ENCODE data around the gene MZT2B.
"Not testable (repeated sequence)": the region's sequence is repeated elsewhere in the genome, so short reads cannot be mapped to it uniquely, and the experiment has no call there.

The MZT2B gene

DNA sequence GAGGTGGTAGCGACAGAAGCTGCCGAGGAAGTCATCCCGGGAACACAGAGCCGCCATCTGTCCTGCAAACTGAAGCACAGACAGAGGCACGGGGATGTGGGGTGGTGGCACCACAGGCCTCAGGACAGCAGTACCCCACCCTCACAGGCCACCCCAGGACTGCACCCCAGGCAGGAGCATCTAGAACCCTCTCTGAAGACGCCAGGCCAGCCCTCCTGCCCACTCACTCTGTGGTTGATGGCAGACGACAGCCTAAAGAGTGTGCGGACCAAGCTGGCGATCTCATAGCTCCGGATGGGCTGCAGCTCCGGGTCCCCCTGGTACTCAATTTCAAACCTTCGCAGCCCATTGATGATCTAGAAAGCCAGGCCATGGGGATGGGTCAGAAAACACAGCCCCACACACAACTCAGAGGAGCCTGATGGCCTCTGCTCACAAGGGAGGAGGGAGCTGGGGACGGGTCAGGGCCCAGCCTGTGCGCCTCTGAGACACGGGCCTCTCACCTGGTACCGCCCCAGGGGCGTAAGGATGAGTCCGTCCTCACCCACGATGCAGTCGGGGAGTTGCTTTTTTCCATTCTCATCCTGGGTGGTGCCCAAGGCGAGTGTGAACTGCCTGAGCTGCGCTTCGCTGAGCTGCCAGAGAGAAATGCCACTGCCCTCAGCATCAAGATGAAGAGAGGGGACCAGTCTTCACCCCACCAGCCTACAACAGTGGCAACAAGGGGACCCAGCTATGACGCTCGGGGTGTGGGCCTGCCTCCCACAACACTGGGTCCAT lies 29.1 kb upstream of the MZT2B start:
- no peak for DNase-seq (ENCODE audit: low spot score)

DNA sequence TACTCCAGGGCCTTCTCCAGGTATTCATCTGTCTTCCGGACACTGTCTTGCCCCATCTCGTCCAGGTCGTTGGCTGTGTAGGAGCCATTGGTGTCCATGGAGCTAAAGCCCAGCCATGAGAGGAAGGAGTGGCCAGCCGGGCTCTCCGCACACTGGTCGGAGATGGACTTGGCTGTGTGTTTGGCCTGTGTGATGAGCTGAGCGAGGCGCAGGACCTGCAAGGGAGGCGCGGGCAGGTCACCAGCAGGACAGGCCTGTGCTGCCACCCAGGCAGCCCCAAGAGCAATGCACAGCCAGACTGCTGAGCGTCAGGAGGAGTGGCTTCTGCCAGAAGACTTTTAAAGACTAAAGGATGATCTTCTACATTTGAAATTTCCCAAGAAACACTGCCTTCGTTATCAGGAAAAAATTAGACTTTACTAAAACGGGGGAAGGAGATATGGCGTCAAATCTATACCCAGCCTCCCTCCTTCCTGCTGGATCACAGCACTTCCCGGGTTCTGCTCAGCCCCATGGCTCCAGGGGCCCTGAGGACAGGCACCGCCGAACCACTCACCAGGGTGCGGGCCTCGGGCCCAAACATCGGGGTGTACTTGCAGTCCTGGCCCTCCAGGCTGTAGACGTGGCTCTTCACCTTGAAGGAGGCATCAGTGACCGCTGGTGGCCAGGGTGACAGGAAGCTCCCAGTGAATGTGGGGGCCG lies 28.2 kb upstream of the MZT2B start:
- DNase-seq (ENCODE audit: low spot score) = not testable (repeated sequence)

DNA sequence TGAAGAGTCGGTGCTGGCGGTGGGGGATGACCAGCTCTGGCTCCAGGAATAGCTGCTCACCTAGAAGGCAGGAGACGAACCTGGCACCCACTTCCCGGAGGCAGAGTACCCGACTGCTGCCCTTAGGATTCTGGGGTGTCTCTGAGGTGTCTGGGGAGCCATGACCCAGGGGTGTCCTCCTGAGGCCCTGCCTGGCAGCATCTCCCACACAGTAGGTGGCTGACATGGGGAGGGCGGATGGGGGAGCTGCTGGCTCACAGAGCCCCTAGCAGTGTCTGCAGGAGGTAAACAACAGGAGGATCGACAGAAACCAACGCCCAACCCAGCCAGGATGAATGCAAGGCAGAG lies 27.7 kb upstream of the MZT2B start:
- DNase-seq (ENCODE audit: low spot score) = not testable (repeated sequence)

DNA sequence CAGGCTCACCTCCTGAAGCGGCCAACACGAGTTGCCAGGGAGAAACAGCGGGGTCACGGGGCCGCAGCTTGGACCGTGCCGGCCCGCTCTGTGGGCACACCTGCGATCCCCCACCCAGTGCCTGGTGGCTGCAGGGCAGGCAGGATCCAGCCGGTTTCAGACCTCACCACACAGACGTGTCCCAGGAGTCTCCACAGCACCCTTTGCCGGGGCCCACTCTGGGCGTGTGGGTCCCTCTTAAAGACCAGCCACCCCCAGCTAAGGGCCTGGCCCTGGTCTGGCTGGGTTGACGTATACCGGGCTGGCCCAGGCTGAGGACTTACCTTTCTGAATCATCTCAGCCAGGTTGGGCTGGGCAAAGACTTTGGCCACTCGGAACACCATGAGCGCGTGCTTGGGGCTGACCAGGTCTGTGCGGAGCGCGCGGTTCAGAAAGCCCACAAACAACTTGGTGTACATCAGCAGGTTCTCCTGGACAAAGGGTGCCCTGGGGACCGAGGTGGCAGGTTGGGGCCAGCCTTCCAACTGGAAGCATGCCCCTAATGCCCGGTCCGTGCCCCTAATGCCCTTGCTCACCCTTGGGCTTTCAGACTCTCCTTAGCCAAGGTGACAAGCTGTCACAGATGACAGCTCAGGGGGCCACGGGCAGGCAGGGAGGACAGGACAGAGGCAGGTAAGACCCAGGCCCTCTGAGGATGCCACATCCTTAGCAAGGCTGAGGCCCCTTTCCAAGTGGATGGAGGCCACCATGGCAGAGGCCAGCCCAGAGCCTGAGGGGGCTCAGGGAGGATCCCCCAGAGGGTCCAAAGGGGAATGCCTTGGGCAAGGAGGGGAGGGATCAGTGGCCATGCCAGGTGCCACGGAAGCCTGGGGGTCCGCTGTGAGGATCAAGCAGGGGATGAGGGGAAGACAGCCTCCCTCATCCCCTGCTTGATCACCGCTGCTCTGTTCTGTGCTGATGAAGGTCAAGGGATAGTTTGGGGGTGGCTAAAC lies 27.0 kb upstream of the MZT2B start:
- DNase-seq (ENCODE audit: low spot score) = no peak

DNA sequence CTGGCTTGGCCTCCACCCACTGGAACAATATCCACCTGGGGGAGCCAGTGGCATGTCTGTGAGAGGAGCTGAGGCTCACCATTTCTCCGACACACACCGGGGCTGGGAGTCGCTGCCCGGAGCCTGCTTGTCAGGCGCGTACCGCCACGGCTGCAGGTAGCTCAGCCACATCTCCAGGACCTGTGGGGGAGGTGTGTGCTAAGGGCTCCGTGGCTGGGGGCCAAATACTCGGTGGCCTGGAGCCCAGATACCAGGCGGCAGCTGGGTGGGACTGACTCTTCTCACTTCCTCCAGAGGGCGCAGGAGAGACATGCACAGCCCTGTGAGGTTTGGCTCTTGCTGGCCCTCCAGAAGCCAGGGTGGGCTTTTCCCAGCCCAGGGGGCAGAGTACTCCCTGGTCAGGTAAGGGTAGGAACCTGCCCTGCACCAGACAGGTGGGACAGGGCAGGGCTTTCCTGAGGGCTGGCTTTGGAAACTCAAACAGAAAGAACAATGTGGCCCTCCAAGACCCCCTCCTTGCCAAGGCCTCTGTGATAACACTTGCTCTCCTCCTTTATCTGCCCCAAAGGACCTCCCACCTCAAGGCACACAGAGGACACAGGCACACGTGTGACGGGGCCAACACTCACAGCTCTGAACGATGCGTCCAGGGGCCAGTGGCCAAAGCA lies 26.0 kb upstream of the MZT2B start:
- peak; percentile 31 for DNase-seq (ENCODE audit: low spot score)

DNA sequence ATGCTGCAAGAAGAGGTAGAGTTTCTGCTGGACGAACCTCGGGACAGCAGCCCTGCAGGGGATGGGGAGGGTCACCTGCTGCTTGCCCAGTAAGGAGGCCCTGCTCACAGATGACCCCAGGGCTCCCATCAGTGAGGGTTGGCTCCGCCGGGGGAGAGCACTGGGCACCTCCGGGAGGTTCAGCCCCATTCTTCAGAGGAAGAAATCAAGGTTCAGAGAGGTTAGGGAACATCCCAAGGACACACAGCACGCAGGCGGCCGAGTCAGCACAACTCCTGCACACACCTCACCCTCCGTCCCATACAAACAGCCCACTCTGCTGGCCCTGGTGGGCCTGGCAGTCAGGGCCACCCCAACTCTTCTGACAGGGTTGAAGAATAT lies 25.4 kb upstream of the MZT2B start:
- no peak for DNase-seq (ENCODE audit: low spot score)

DNA sequence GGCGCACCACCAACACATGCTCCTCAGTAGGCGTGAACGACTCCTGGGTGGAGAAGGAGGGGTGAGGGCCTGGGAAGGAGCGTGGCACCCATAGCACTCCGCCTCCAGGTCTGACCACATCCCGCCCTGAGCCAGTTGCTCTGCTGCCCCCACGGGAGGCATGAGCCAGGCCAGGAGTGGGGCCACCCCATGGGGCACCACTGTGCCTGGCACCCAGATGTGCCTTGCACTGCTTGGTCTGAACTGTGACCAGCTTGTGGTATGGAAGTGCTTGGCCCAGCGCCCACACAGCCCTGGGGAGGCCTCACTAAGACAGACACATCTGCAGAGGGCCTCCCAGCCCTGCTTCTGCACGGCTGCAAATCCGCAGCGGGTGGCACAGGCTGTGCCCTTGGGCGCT lies 24.7 kb upstream of the MZT2B start:
- DNase-seq (ENCODE audit: low spot score) = not testable (repeated sequence)

DNA sequence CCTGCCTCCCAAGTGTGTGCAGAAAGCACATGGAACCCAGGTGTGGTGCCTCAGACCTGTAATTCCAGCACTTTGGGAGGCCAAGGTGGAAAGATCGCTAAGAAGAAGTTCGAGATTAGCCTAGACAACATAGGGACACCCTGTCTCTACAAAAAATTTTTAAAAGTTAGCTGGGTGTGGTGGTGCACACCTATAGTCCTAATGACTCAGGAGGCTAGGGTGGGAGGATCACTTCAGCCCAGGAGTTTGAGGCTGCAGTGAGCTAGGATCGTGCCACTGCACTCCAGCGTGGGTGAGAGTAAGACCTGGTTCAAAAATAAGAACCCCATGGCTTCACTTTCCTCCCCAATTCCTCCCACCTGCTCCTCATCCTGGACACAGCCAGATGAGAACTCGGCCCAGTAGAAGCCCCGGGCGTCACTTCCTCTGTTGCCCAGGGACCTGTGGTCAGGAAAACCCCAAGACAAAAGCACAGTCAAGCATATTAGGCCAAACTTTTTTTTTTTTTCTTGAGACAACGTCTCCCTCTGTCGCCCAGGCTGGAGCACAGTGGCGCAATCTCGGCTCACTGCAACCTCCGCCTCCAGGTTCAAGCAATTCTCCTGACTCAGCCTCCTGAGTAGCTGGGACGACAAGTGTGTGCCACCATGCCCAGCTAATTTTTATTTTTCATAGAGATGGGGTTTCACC lies 24.1 kb upstream of the MZT2B start:
- not testable (repeated sequence) for DNase-seq (ENCODE audit: low spot score)

DNA sequence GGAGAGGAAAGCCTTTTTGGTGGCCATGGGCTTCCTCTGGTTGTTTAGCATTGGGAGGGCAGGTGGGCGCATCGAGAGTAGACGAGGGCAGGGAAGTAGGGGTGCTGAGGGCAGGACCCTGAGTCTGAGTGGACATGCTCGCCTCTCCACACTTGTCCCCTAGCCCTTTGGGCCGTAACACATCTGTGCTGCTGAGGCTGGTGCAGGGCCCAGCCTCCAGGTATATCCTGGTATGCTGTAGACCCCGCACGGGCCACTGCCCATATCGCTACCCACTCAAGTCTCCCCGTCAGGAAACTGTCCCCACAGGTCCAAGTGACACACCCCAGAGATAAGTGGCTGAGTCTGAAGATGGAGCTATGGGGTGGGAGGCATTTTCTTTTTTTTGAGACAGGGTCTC lies 23.4 kb upstream of the MZT2B start:
- no peak for DNase-seq (ENCODE audit: low spot score)

DNA sequence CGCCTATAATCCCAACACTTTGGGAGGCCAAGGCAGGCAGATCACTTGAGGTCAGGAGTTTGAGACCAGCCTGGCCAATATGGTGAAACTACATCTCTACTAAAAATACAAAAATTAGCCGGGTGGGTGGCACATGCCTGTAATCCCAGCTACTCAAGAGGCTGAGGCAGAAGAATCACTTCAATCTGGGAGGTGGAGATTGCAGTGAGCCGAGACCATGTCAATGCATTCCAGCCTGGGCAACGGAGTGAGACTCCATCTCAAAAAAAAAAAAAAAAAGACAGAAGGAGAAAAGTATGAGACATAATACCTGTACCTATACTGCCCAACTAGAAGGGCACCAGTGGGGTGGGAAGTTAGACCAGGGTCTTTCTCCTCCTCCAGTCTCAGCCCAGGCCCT lies 22.7 kb upstream of the MZT2B start:
- DNase-seq (ENCODE audit: low spot score) = not testable (repeated sequence)

DNA sequence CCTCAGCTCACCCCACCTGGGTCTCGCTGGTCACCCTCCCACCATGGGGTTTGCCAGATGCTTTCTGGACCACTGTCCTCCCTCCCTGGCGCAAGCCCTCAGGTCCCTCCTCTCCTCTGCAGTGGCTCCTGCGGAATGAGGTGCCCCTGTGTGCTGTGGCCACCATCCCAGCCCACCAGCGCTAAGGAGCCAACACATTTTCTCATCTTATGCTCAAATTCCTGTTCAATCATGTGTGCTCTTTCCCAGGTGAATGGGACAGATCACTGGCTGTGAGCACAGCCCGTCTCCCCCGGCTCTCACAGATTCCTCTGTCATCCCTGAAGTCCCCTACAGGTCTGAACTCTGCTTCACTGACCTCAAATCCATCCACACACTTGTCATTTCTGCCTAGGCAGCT lies 21.9 kb upstream of the MZT2B start:
- no peak for DNase-seq (ENCODE audit: low spot score)

DNA sequence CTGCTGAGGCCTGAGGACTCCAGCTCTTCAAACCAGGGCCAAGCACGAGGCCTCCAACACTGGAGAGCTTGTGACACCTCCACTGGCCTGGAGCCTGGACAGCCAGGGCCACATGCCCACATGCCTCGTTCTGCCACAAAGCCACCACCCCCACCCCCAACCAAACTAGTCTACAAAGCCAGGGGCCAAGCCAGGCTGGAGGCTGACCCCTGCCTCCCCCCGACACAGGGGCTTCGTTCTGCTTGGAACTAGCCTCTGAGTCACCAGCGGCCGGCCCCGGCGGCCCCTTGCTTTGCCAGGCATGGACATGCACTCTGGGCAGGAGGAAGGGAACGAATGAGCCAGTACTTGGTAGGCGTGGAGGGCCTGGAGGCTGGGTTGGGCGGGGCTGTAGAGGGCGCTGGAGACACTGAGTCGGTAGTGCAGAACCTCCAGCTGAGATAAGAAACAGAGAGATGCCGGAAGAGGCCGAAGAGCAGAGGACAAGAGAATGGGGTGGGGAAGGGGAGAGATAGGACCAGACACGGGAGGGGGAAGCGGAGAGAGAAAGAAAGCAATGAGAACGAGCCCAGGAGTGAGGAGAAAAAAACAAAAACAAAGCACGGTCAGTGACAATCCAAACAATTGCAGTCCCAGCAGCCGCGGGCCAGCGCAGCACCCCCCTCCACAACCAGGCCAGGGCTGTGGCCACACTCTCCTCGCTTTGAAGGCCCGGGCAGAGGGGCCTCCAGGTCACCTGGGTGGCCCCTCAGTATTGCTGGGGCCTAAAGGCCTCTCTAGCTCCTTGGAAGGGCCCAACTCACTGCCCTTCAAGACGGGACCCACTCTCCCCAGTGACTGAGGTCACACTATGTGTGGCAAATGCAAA lies 21.0 kb upstream of the MZT2B start:
- not testable (repeated sequence) for DNase-seq (ENCODE audit: low spot score)

DNA sequence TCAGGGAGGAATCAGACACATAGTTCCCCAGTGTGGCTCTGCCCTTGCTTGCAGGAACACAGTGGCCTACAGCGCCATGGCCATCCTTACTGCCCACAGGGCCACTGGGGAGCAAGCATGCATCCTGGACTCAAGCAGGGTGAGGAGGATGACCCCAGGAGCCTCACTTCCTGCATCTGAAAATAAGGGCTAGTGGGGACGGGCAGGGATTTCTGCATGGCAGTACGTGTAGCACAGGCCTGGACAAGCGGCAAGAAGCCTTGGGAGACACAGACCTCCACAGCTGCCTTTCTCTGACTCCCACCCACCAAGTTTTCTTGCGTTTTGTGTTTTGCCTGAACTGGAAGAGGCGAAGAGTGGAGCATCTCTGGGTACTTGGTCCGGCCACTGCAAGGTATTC lies 19.6 kb upstream of the MZT2B start:
- not testable (repeated sequence) for DNase-seq (ENCODE audit: low spot score)

DNA sequence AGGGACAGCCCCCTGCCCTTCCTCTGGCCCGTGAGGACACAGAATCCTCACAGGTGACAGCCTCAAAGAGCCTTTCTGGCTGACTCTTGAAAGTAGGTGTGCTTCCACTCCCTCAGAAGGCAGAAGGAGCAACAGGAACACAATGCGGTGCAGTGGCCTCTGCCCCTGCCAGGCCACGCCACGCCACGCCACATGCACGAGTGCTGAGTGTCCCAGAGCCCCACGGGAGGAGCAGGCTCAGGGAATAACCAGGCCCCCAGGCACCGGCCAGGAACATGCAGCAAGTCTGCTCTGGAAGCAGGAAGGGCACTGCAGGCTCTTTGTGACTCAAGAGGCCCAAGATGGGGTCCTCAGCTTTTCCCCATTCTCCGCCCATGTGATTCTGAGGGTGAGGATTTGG lies 19.1 kb upstream of the MZT2B start:
- no peak for DNase-seq (ENCODE audit: low spot score)

DNA sequence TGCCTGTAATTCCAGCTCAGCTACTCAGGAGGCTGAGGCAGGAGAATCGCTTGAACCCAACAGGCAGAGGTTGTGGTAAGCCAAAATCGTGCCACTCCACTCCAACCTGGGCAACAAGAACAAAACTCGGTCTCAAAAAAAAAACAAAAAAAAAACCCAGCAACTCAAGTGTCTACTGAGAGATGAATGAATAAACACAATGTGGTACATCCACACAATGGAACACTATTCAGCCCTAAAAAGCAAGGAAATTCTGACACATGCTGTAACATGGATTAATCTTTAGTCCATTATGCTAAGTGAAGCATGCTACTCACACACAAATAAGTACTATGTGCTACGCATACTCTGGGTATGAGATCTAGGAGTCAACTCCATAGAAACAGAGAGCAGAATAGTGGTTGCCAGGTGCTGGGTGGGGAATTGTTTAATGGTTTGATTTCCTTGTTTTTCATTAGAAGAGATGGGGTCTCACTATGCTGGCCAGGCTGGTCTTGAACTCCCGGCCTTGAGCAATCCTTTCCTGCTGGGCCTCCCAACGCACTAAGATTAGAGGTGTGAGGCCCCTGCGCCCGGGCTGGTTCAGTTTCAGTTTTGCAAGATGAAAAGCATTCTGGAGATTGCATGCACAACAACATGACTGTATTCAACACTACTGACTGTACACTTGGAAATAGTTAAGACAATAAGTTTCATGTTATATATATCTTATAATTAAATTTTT lies 16.6 kb upstream of the MZT2B start:
- DNase-seq (ENCODE audit: low spot score) = no peak

DNA sequence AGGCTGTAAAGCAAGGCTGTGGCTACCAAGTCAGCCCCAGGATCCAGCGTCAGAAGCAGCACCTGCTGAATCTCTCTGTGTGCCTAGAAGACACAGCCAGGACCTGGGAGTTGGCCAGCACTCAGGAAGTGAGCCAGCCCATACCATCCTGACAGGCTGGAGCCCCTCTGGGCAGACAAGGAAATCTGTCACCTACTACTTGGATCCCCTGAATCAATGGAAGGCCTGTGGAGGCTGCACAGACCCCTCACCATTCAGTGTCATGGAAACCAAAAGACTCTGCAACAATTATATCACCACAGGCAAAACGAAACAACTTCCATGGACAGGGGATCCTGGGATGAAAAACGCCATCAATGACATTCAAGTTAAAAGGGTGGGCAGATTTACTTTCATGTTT lies 15.5 kb upstream of the MZT2B start:
- not testable (repeated sequence) for DNase-seq (ENCODE audit: low spot score)

DNA sequence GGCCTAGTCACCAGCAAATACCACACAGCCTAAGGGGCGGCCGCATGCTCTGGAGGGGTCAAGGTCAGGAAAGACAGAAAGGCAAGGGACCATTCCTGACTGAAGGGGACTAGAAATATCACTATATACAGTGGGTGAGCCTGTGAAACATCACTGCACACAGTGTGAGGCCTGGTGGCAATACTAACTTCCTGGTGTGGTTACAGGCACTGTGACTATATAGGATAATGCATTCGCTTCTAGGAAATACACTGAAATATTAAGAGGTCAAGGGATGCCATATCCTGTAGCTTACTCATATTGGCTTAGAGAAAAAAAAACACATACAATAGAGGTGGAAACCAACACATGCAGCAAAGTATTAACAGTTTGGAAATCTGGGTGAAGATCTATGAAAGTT lies 12.9 kb upstream of the MZT2B start:
- not testable (repeated sequence) for DNase-seq (ENCODE audit: low spot score)

DNA sequence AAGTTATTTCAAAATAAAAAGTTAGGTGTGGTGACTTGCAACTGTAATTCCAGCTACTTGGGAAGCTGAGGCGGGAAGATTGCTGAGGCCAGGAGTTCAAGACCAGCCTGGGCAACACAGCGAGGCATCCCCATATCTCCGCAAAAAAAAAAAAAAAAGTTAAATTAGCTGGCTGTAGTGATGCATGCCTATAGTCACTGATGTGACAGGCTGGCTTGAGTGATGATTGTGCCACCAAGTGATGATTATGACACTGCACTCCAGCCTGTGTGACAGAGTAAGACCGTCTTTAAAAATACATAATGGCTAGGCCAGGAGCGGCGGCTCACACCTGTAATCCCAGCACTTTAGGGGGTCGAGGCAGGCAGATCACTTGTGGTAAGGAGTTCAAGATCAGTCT lies 12.2 kb upstream of the MZT2B start:
- no peak for DNase-seq (ENCODE audit: low spot score)

DNA sequence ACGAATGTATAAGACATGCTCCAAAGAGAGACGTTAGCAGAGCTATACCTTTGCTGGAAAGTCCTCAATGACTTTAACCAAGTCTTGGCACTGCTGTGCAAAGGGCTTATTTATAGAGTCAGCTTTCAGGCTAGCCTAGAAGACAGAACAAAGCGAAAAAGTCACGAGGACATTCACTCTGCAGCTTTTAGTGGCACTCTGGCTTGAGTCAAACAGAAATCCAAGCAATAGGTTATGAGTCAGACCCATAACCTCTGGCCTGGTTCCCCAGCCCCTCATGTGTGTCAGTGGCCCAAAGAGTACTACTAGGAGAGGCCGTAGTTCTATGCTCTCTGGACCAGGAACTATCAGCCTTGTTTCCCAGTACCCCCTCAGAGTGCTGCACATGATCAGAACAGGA lies 7.2 kb upstream of the MZT2B start:
- DNase-seq (ENCODE audit: low spot score) = not testable (repeated sequence)
